ENCODE measurements around the gene NID1.
"Not testable (repeated sequence)": the region's sequence is repeated elsewhere in the genome, so short reads cannot be mapped to it uniquely, and the experiment has no call there.

The NID1 gene

DNA sequence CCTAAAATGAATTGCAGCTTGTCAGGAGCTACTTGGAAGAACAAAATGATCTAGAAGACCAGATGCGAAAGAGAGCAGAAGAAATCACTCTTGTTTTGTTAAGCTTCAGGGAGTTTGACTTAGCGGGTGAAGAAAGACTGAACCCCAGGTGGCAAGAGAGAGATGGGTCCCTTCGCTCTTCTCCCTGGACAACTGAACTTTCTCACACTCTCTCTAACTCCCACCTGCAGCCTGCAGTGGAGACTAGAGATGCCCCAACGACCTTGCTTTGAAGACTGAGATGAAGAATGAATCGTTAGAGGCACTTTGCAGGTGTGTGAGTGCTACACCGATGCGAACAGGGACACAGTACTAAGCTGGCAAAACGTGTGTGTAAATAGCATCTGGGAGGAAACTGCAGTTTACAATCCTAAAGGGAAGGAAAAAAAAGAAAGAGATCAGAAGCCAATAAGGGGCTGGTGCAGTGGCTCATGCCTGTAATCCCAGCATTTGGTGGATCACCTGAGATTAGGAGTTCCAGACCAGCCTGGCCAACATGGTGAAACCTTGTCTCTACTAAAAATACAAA is 133.6 kb downstream of the NID1 start:
- DNase-seq: no peak

GRCh38 chr1:235930543-235930942 is 134.3 kb downstream of the NID1 start:
- no peak for DNase-seq

GRCh38 chr1:235929216-235929615 is 135.7 kb downstream of the NID1 start:
- no peak for DNase-seq

DNA sequence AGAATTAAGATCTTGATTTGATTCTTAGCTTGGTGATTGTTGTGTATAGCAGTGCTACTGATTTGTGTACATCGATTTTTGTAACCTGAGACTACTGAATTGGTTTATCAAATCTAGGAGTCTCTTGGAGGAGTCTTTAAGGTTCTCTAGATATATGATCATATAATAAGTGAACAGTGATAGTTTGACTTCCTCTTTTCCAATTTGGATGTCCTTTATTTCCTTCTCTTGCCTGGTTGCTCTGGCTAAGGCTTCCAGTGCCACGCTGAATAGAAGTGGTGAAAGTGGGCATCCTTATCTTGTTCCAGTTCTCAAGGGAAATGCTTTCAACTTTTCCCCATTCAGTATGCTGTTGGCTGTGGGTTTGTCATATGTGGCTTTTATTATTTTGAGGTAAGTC is 136.7 kb downstream of the NID1 start:
- no peak for DNase-seq

DNA sequence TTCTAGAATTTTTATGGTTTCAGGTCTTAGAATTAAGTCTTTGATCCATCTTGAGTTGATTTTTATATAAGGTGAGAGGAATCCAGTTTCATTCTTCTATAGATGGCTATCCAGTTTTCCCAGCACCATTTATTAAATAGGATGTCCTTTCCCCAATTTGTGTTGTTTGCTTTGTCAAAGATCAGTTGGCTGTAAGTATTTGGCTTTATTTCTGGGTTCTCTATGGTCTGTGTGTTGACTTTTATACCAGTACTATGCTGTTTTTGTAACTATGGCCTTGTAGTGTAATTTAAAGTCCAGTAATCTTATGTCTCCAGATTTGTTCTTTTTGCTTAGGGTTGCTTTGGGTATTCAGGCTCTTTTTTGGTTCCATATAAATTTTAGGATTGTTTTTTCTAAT is 137.3 kb downstream of the NID1 start:
- DNase-seq: not testable (repeated sequence)

All from CD4-positive, alpha-beta T cell treated with Interleukin-17A for 1 hour (primary cell).